A673 (cell line): Measurements from ENCODE around the gene RNF5.

ENCODE experiments used
- CTCF ChIP-seq: fragments of 300-800, 200-600 bp; sonication (generic); conservative IDR thresholded peaks from 2 replicates; pipeline ENCODE4 v1.5.1; 2017; ENCODE audit warnings: low read depth, mild to moderate bottlenecking, antibody characterized with exemption, low read length, moderate library complexity, mixed read lengths
- EZH2 ChIP-seq: fragments of 200-600 bp; sonication (generic); IDR thresholded peaks from 2 replicates; pipeline ENCODE4 v1.6.1; 2017; ENCODE audit warnings: borderline replicate concordance, low read depth, mild to moderate bottlenecking, mixed read lengths, antibody characterized with exemption, low read length; ENCODE audit not compliant: poor library complexity, severe bottlenecking

GRCh38 chr6:32194388-32194787, 16.2 kb downstream of the RNF5 start:
- TF ChIP-seq CTCF (no peak), EZH2 (no peak)
